SK-N-SH (cell line): ENCODE measurements around the gene MAPK10. TPM values are rescaled to one million over a fixed set of nuclear protein-coding genes. Genes with fewer than 3 reads are reported as not detected.

Source experiments
- CTCF ChIA-PET: fragments of 300-600, 350-600 bp; formaldehyde crosslinking; extraction: SDS; loops from one replicate; lab custom pipeline; 2021; lab: Yijun Ruan, JAX
- POLR2A ChIA-PET: fragments of 350-600 bp; sonication (Branson Sonifier 250); formaldehyde crosslinking; extraction: SDS; loops from one replicate; lab custom pipeline; 2020; ENCODE audit warnings: antibody characterized with exemption, inconsistent platforms; lab: Yijun Ruan, JAX
- DNase-seq: peaks from one replicate; pipeline ENCODE4 v3.0.0; 2012
- H2AFZ ChIP-seq: fragments of 200-600 bp; sonication (generic); 2 replicates; pipeline ENCODE4 v1.8.1; 2016; ENCODE audit warnings: antibody characterized with exemption, mild to moderate bottlenecking, low read depth
- H3F3A ChIP-seq: fragments of 200-600 bp; sonication (generic); replicated peaks from 2 replicates; pipeline ENCODE3; 2016; ENCODE audit warnings: antibody characterized with exemption, mild to moderate bottlenecking; ENCODE audit not compliant: insufficient read depth
- H3K27ac ChIP-seq, 2 experiments: fragments of 200-500 bp in 1 of 2; fragments of 200-600 bp in 1 of 2; sonication (Bioruptor generic) in 1 of 2; sonication (generic), shearing (Covaris generic) in 1 of 2; 2 replicates each; pipeline versions ENCODE4 v1.5.1 to v1.6.1; 2014 to 2016; ENCODE audit warnings: low read depth in 2 of 2, inconsistent platforms in 1 of 2, low read length in 1 of 2, mild to moderate bottlenecking in 1 of 2, mixed read lengths in 1 of 2
- H3K27me3 ChIP-seq: fragments of 200-600 bp; sonication (generic), shearing (Covaris generic); 2 replicates; pipeline ENCODE4 v1.6.1; 2016; ENCODE audit warnings: mixed run types; ENCODE audit not compliant: insufficient read depth
- H3K36me3 ChIP-seq, 2 experiments: fragments of 200-500 bp in 1 of 2; fragments of 200-600 bp in 1 of 2; sonication (Bioruptor generic) in 1 of 2; sonication (generic) in 1 of 2; replicated peaks in 1 of 2; 2 replicates each; pipeline versions ENCODE3 to v1.5.1; 2014 to 2016; ENCODE audit warnings: low read length in 1 of 2, mild to moderate bottlenecking in 1 of 2; ENCODE audit not compliant: insufficient read depth in 2 of 2, control insufficient read depth in 1 of 2
- H3K4me1 ChIP-seq, 2 experiments: fragments of 200-500 bp in 1 of 2; fragments of 200-600 bp in 1 of 2; sonication (Bioruptor generic) in 1 of 2; sonication (generic), shearing (Covaris generic) in 1 of 2; 2 replicates each; pipeline versions ENCODE4 v1.5.1 to v1.6.1; 2014 to 2016; ENCODE audit warnings: low read depth in 1 of 2, low read length in 1 of 2, mixed run types in 1 of 2; ENCODE audit not compliant: insufficient read depth in 2 of 2, control insufficient read depth in 1 of 2
- H3K4me2 ChIP-seq: fragments of 200-600 bp; sonication (generic), shearing (Covaris generic); 2 replicates; pipeline ENCODE4 v1.6.1; 2017; ENCODE audit warnings: mixed run types
- H3K4me3 ChIP-seq, 2 experiments: fragments of 200-500 bp in 1 of 2; fragments of 200-600 bp in 1 of 2; sonication (Bioruptor generic) in 1 of 2; sonication (generic), shearing (Covaris generic) in 1 of 2; 2 replicates each; pipeline versions ENCODE4 v1.5.1 to v1.8.1; 2014 to 2016; ENCODE audit warnings: low read depth in 2 of 2, inconsistent platforms in 1 of 2, low read length in 1 of 2, mild to moderate bottlenecking in 1 of 2, mixed read lengths in 1 of 2, moderate library complexity in 1 of 2
- H3K79me2 ChIP-seq: fragments of 200-600 bp; sonication (generic); 2 replicates; pipeline ENCODE4 v1.8.1; 2017; ENCODE audit warnings: mild to moderate bottlenecking; ENCODE audit not compliant: insufficient read depth
- H3K9ac ChIP-seq: fragments of 200-600 bp; sonication (generic); 2 replicates; pipeline ENCODE4 v1.6.1; 2017; ENCODE audit warnings: mixed run types
- H3K9me2 ChIP-seq: fragments of 200-600 bp; sonication (generic); 2 replicates; pipeline ENCODE4 v1.6.1; 2017; ENCODE audit warnings: mixed run types
- H3K9me3 ChIP-seq: fragments of 200-600 bp; sonication (generic); 2 replicates; pipeline ENCODE4 v1.6.1; 2017; ENCODE audit warnings: mixed run types, mild to moderate bottlenecking, moderate library complexity
- H4K20me1 ChIP-seq: fragments of 200-600 bp; sonication (generic); 2 replicates; pipeline ENCODE4 v1.6.1; 2017; ENCODE audit warnings: mild to moderate bottlenecking, mixed run types; ENCODE audit not compliant: insufficient read depth
- CHD2 ChIP-seq: fragments of 150-350 bp; IDR thresholded peaks from 2 replicates; pipeline ENCODE4 v1.6.1; 2018; ENCODE audit warnings: low read length; ENCODE audit not compliant: partially characterized antibody
- CTCF ChIP-seq: fragments of 200-600 bp; sonication (generic); IDR thresholded peaks from 2 replicates; pipeline ENCODE4 v1.6.1; 2017; ENCODE audit warnings: antibody characterized with exemption, mild to moderate bottlenecking, moderate library complexity
- EP300 ChIP-seq, 2 experiments: IDR thresholded peaks; 2 replicates each; pipeline versions ENCODE4 v1.4.0 to v1.6.1; 2012; ENCODE audit warnings: borderline replicate concordance in 1 of 2, low read depth in 1 of 2, low read length in 1 of 2
- FOXM1 ChIP-seq: IDR thresholded peaks from 2 replicates; pipeline ENCODE4 v1.4.0; 2012; ENCODE audit warnings: low read depth, mild to moderate bottlenecking
- GATA2 ChIP-seq: sonication (generic); formaldehyde crosslinking; IDR thresholded peaks from 2 replicates; pipeline ENCODE4 v1.5.0; 2020; ENCODE audit warnings: mild to moderate bottlenecking, missing genetic modification reagents
- MAX ChIP-seq: IDR thresholded peaks from 2 replicates; pipeline ENCODE4 v1.4.0; 2012; ENCODE audit warnings: low read depth
- MXI1 ChIP-seq: IDR thresholded peaks from 2 replicates; pipeline ENCODE4 v1.6.1; 2012; ENCODE audit warnings: mild to moderate bottlenecking, low read depth, low read length, improper control_type of control experiment
- RAD21 ChIP-seq: IDR thresholded peaks from 2 replicates; pipeline ENCODE4 v1.6.1; 2012; ENCODE audit warnings: mild to moderate bottlenecking, low read length
- RCOR1 ChIP-seq: fragments of 150-350 bp; IDR thresholded peaks from 2 replicates; pipeline ENCODE4 v1.6.1; 2017; ENCODE audit warnings: antibody characterized with exemption, low read length
- RFX5 ChIP-seq: IDR thresholded peaks from 2 replicates; pipeline ENCODE4 v1.6.1; 2012; ENCODE audit warnings: mild to moderate bottlenecking, improper control_type of control experiment, low read length
- TEAD4 ChIP-seq: IDR thresholded peaks from 2 replicates; pipeline ENCODE4 v1.4.0; 2012; ENCODE audit warnings: mild to moderate bottlenecking, borderline replicate concordance; ENCODE audit not compliant: insufficient read depth
- YY1 ChIP-seq: IDR thresholded peaks from 2 replicates; pipeline ENCODE4 v1.4.0; 2012; ENCODE audit warnings: low read depth, mild to moderate bottlenecking
- ZBTB33 ChIP-seq: IDR thresholded peaks from 2 replicates; pipeline ENCODE4 v1.4.0; 2012; ENCODE audit warnings: low read depth, borderline replicate concordance
- WGBS: methylation state at CpG from one replicate; pipeline ENCODE4 v1.1.6; 2017; ENCODE audit warnings: low lambda C conversion rate; 5-methylcytosine and 5-hydroxymethylcytosine counted together
- polyA plus RNA-seq, 3 experiments: library from polyadenylated mRNA; depleted of rRNA; stranded (reverse); fragments of >200 nt; gene quantifications; 2 replicates each; pipeline ENCODE4 v1.2.3, GENCODE V29; 2012
- TF ChIP-seq, protein P1 (sequence below): IDR thresholded peaks from 2 replicates; pipeline ENCODE4 v1.4.0; 2012; ENCODE audit warnings: low read depth, borderline replicate concordance

Gene MAPK10
- polyA plus RNA-seq, 1 of the 3 experiments (the other 2 are of a cell fraction) = 8.1 TPM

GRCh38 chr4:86269354-86269753 lies 90.5 kb downstream of the MAPK10 start:
- 87% methylated on average over 1 of the region's 1 CpG for WGBS
- Histone ChIP-seq H4K20me1 (no peaks in the 10 kb centered on the region), H3K4me3 (no peak overlapping the region), H3K9me2 (no peaks in the 10 kb centered on the region), H3K27me3 (no peaks in the 10 kb centered on the region), H3K27ac (no peak overlapping the region), H2AFZ (no peak overlapping the region), H3K4me2 (no peak overlapping the region), H3F3A (no peaks in the 10 kb centered on the region), H3K9me3 (no peaks in the 10 kb centered on the region; the same call in 1 of the 2 replicates), H3K79me2 (no peaks in the 10 kb centered on the region), H3K36me3 (no peaks in the 10 kb centered on the region), H3K4me1 (peaks cover 0 to 3% of the 10 kb centered on the region in 2 experiments; a peak in 2 of 4 replicates), H3K9ac (no peak overlapping the region)
- CTCF ChIA-PET = no interaction called here
- no peak for DNase-seq
- POLR2A ChIA-PET = no interaction called here
- TF ChIP-seq ZBTB33 = no peak
- TF ChIP-seq FOXM1 = no peak
- no peak for TF ChIP-seq CHD2
- no peak for TF ChIP-seq RCOR1
- no peak for TF ChIP-seq YY1

- no peaks in the 10 kb centered on the region for H3K27me3 ChIP-seq
- no peaks in the 10 kb centered on the region for H3K36me3 ChIP-seq
- no peaks in the 10 kb centered on the region for H3K9me2 ChIP-seq
- ChIA-PET POLR2A (no interaction called here), CTCF (no interaction called here)
- H3K4me2 ChIP-seq = no peak overlapping the region
- H3K4me1 ChIP-seq = no peaks in the 10 kb centered on the region; a peak in 1 of 4 replicates
- H2AFZ ChIP-seq = no peak overlapping the region
- no peaks in the 10 kb centered on the region for H4K20me1 ChIP-seq
- no peaks in the 10 kb centered on the region for H3K79me2 ChIP-seq
- H3K4me3 ChIP-seq = no peak overlapping the region
- no peak overlapping the region for H3K27ac ChIP-seq
- H3K9ac ChIP-seq = no peak overlapping the region
- no peak for TF ChIP-seq YY1
- H3K9me3 ChIP-seq = no peaks in the 10 kb centered on the region
- no peak for DNase-seq
- no peaks in the 10 kb centered on the region for H3F3A ChIP-seq
Measured at GRCh38 chr4:86264241-86264640, 95.6 kb downstream of the MAPK10 start.

- Histone ChIP-seq H3K27me3 (no peaks in the 10 kb centered on the region), H3K9ac (no peak overlapping the region), H3K9me3 (no peaks in the 10 kb centered on the region), H3K9me2 (no peaks in the 10 kb centered on the region), H3K27ac (no peak overlapping the region), H3F3A (no peaks in the 10 kb centered on the region), H3K79me2 (no peaks in the 10 kb centered on the region), H3K4me3 (no peak overlapping the region), H3K4me2 (no peak overlapping the region), H3K36me3 (no peaks in the 10 kb centered on the region), H3K4me1 (no peaks in the 10 kb centered on the region; a peak in 1 of 4 replicates), H2AFZ (no peak overlapping the region), H4K20me1 (no peaks in the 10 kb centered on the region)
- ChIA-PET POLR2A (no interaction called here), CTCF (no interaction called here)
- WGBS = 92% methylated on average over 1 of the region's 1 CpG
- no peak for DNase-seq
- TF ChIP-seq RFX5 (no peak), EP300 (IDR thresholded peaks at IDR 0.05; ENCODE audit: borderline replicate concordance in 1 of 2, low read depth in 1 of 2, low read length in 1 of 2) (no peak), RCOR1 (no peak), ZBTB33 (no peak), CTCF (no peak), MXI1 (no peak), TEAD4 (no peak), GATA2 (no peak), MAX (no peak), RAD21 (no peak)
- TF ChIP-seq, protein P1, sequence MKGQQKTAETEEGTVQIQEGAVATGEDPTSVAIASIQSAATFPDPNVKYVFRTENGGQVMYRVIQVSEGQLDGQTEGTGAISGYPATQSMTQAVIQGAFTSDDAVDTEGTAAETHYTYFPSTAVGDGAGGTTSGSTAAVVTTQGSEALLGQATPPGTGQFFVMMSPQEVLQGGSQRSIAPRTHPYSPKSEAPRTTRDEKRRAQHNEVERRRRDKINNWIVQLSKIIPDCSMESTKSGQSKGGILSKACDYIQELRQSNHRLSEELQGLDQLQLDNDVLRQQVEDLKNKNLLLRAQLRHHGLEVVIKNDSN = no peak
Measured at GRCh38 chr4:86261636-86262035, 98.2 kb downstream of the MAPK10 start.
